HepG2 (cell line): ENCODE measurements around the gene EOMES. TPM values are rescaled to one million over a fixed set of nuclear protein-coding genes. Genes with fewer than 3 reads are reported as not detected.

Experiments used
- ATF1 ChIP-seq: IDR thresholded peaks from 2 replicates; pipeline ENCODE4 v1.6.1; 2016; ENCODE audit warnings: mild to moderate bottlenecking, control low read depth
- CEBPZ ChIP-seq: IDR thresholded peaks from 2 replicates; pipeline ENCODE4 v1.6.1; 2012; ENCODE audit warnings: low read length, improper control_type of control experiment
- CREB3 ChIP-seq: sonication (generic); formaldehyde crosslinking; IDR thresholded peaks from 2 replicates; pipeline ENCODE4 v1.5.0; 2020; ENCODE audit warnings: missing genetic modification reagents
- ELF3 ChIP-seq: IDR thresholded peaks from 2 replicates; pipeline ENCODE4 v1.6.1; 2016; ENCODE audit warnings: missing genetic modification reagents, missing compliant biosample characterization
- ESRRA ChIP-seq: sonication (generic); formaldehyde crosslinking; IDR thresholded peaks from 2 replicates; pipeline ENCODE4 v1.5.1; 2020; ENCODE audit warnings: mild to moderate bottlenecking, low read depth, missing genetic modification reagents
- ETV6 ChIP-seq: sonication (generic); formaldehyde crosslinking; conservative IDR thresholded peaks from 2 replicates; pipeline ENCODE4 v1.4.0; 2020; ENCODE audit warnings: missing genetic modification reagents
- GMEB1 ChIP-seq: sonication (generic); formaldehyde crosslinking; IDR thresholded peaks from 2 replicates; pipeline ENCODE4 v1.5.1; 2020; ENCODE audit warnings: missing genetic modification reagents, mild to moderate bottlenecking, borderline replicate concordance
- HIC2 ChIP-seq: sonication (generic); formaldehyde crosslinking; IDR thresholded peaks from 2 replicates; pipeline ENCODE4 v1.9.0; 2022; ENCODE audit warnings: low read depth, missing genetic modification reagents
- KLF9 ChIP-seq: IDR thresholded peaks from 2 replicates; pipeline ENCODE4 v1.6.1; 2016; ENCODE audit warnings: low read depth
- MNT ChIP-seq: fragments of 450-650 bp; IDR thresholded peaks from 2 replicates; pipeline ENCODE4 v1.6.1; 2016
- PITX1 ChIP-seq: sonication (generic); formaldehyde crosslinking; IDR thresholded peaks from 2 replicates; pipeline ENCODE4 v1.5.1; 2020; ENCODE audit warnings: mild to moderate bottlenecking, missing genetic modification reagents
- REL ChIP-seq: sonication (generic); formaldehyde crosslinking; conservative IDR thresholded peaks from 2 replicates; pipeline ENCODE4 v1.8.0; 2022; ENCODE audit warnings: mild to moderate bottlenecking, missing genetic modification reagents, moderate library complexity
- RFXAP ChIP-seq: sonication (generic); formaldehyde crosslinking; IDR thresholded peaks from 2 replicates; pipeline ENCODE4 v1.4.0; 2020; ENCODE audit warnings: missing genetic modification reagents, borderline replicate concordance
- SNAI1 ChIP-seq: sonication (generic); formaldehyde crosslinking; IDR thresholded peaks from 2 replicates; pipeline ENCODE4 v1.5.0; 2020; ENCODE audit warnings: mild to moderate bottlenecking, missing genetic modification reagents, borderline replicate concordance
- ZNF720 ChIP-seq: sonication (generic); formaldehyde crosslinking; IDR thresholded peaks from 2 replicates; pipeline ENCODE4 v1.4.0; 2020; ENCODE audit warnings: missing genetic modification reagents
- ZNF816 ChIP-seq: sonication (generic); formaldehyde crosslinking; IDR thresholded peaks from 2 replicates; pipeline ENCODE4 v1.8.0; 2022; ENCODE audit warnings: missing genetic modification reagents, mild to moderate bottlenecking, borderline replicate concordance
- polyA plus RNA-seq, 8 experiments: library from polyadenylated mRNA; depleted of rRNA in 3 of 8; stranded (reverse) in 7 of 8; unstranded in 1 of 8; fragments of >200 nt; fragmentation: Illumina TruSeq in 4 of 8; extraction: Trizol in 4 of 8; gene quantifications; 2 replicates each; pipeline versions ENCODE4 v1.2.1 to v1.2.3, GENCODE V29; 2011 to 2016; ENCODE audit warnings: low read depth in 4 of 8, missing spikeins in 1 of 8, mixed read lengths in 1 of 8; ENCODE audit not compliant: insufficient read depth in 1 of 8
- total RNA-seq, 5 experiments: library from RNA; depleted of rRNA; stranded (reverse); fragments of >200 nt; fragmentation: Illumina TruSeq; extraction: Trizol; gene quantifications; 2 replicates each; pipeline ENCODE4 v1.2.3, GENCODE V29; 2016; ENCODE audit warnings: low read depth in 1 of 5
- TF ChIP-seq, protein P1 (sequence below): IDR thresholded peaks from 2 replicates; pipeline ENCODE4 v1.6.1; 2012; ENCODE audit warnings: inconsistent platforms
- TF ChIP-seq, protein P2 (sequence below): sonication (generic); formaldehyde crosslinking; IDR thresholded peaks from 2 replicates; pipeline ENCODE4 v1.4.0; 2020; ENCODE audit warnings: missing genetic modification reagents

EOMES gene
- total and polyA plus RNA-seq, 2 of the 13 experiments (the other 11 are each of a cell fraction or from before 2014, with no cell fraction given) = 0.11 to 0.12 TPM

DNA sequence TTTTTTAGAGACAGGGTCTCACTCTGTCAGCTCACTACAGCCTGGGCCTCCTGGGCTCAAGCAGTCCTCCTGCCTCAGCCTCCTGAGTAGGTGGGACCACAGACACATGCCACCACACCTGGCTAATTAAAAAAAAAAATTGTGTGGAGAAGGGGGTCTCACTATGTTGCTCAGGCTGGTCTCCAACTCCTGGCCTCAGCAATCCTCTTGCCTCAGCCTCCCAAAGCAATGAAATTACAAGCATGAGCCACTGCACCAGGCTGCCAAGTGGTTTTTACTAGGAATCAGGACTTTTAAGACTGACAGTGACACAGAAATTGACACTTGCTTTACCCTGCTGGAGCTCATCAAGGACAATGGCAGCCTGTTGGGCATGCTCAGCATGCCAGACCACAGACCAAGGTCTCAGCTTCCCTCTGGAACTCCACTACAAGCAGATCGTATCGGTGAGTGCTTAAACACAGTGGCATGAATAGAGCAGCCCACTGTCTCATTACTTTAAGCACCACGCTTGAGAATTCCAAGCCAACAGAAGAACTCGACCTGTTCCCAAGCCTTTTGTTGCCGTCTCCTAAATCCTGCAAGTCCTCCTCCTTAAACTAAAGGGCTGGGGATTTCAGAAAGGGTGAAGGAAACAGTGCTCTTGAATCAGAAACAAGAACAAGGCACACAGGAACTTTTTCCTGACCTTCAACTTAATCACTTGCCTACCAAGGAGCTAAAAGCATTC is 41.4 kb downstream of the EOMES start (continued):
- TF ChIP-seq PITX1 (CRISPR knock-in tag) = no peak
- no peak for TF ChIP-seq ETV6
- no peak for TF ChIP-seq REL (CRISPR knock-in tag)
- TF ChIP-seq ZNF816 (CRISPR knock-in tag) = no peak
- TF ChIP-seq, protein P1, sequence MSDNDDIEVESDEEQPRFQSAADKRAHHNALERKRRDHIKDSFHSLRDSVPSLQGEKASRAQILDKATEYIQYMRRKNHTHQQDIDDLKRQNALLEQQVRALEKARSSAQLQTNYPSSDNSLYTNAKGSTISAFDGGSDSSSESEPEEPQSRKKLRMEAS = peak; percentile 66
- no peak for TF ChIP-seq RFXAP (CRISPR knock-in tag)
- TF ChIP-seq ESRRA (CRISPR knock-in tag) = no peak
- TF ChIP-seq MNT = no peak
- TF ChIP-seq SNAI1 (CRISPR knock-in tag) = no peak
- TF ChIP-seq ELF3 (CRISPR knock-in tag) = peak; percentile 29; the same call in 1 of the 2 replicates
- no peak for TF ChIP-seq CEBPZ
- TF ChIP-seq, protein P2, sequence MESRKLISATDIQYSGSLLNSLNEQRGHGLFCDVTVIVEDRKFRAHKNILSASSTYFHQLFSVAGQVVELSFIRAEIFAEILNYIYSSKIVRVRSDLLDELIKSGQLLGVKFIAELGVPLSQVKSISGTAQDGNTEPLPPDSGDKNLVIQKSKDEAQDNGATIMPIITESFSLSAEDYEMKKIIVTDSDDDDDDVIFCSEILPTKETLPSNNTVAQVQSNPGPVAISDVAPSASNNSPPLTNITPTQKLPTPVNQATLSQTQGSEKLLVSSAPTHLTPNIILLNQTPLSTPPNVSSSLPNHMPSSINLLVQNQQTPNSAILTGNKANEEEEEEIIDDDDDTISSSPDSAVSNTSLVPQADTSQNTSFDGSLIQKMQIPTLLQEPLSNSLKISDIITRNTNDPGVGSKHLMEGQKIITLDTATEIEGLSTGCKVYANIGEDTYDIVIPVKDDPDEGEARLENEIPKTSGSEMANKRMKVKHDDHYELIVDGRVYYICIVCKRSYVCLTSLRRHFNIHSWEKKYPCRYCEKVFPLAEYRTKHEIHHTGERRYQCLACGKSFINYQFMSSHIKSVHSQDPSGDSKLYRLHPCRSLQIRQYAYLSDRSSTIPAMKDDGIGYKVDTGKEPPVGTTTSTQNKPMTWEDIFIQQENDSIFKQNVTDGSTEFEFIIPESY (CRISPR knock-in tag) = no peak
- no peak for TF ChIP-seq ATF1 (CRISPR knock-in tag)
- TF ChIP-seq KLF9 (CRISPR knock-in tag) = no peak
- TF ChIP-seq ZNF720 (CRISPR knock-in tag) = no peak
- no peak for TF ChIP-seq GMEB1 (CRISPR knock-in tag)
- peak; percentile 65 for TF ChIP-seq HIC2 (CRISPR knock-in tag)
- TF ChIP-seq CREB3 (CRISPR knock-in tag) = no peak
